WERI-Rb-1 (cell line): Measurements from ENCODE around the gene ADPRM.
A peak's percentile ranks its signal among the peaks of the same experiment; 100 is the strongest.

Experiments used
- DNase-seq: peaks from one replicate; pipeline ENCODE4 v3.0.0-alpha.2; 2020
- H3K27ac ChIP-seq: fragments of 250-450 bp; sonication (Bioruptor Pico); 2 replicates; pipeline ENCODE4 v1.5.1; 2020; ENCODE audit warnings: mild to moderate bottlenecking, moderate library complexity
- H3K27me3 ChIP-seq: fragments of 250-450 bp; sonication (Bioruptor Pico); 2 replicates; pipeline ENCODE4 v1.5.1; 2021; ENCODE audit warnings: mild to moderate bottlenecking, low read depth, moderate library complexity; ENCODE audit not compliant: insufficient read depth, severe bottlenecking
- H3K36me3 ChIP-seq: fragments of 250-450 bp; sonication (Bioruptor Pico); 2 replicates; pipeline ENCODE4 v1.5.1; 2020; ENCODE audit warnings: mild to moderate bottlenecking, moderate library complexity
- H3K4me3 ChIP-seq: 2 replicates; pipeline ENCODE4 v1.5.1; 2011; ENCODE audit warnings: low read depth, mild to moderate bottlenecking, control low read depth, low read length
- H3K9me3 ChIP-seq: fragments of 250-450 bp; sonication (Bioruptor Pico); 2 replicates; pipeline ENCODE4 v1.5.1; 2021; ENCODE audit warnings: mild to moderate bottlenecking, moderate library complexity; ENCODE audit not compliant: severe bottlenecking
- CTCF ChIP-seq: IDR thresholded peaks from 2 replicates; pipeline ENCODE4 v1.5.1; 2011; ENCODE audit warnings: low read depth, mild to moderate bottlenecking, control low read depth, inconsistent platforms, low read length

Gene ADPRM

GRCh38 chr17:10745231-10745630, 47.8 kb downstream of the ADPRM start:
- H3K27ac ChIP-seq = no peak overlapping the region
- no peaks in the 10 kb centered on the region for H3K36me3 ChIP-seq
- no peak overlapping the region for H3K4me3 ChIP-seq
- DNase-seq = no peak
- no peak for TF ChIP-seq CTCF
- H3K27me3 ChIP-seq = no peaks in the 10 kb centered on the region
- no peaks in the 10 kb centered on the region for H3K9me3 ChIP-seq

GRCh38 chr17:10748531-10749181, 51.3 kb downstream of the ADPRM start:
- no peaks in the 10 kb centered on the region for H3K27me3 ChIP-seq
- no peak for DNase-seq

GRCh38 chr17:10750210-10750609, 52.8 kb downstream of the ADPRM start:
- TF ChIP-seq CTCF = no peak
- no peaks in the 10 kb centered on the region for H3K36me3 ChIP-seq
- H3K27ac ChIP-seq = no peak overlapping the region
- no peak for DNase-seq
- H3K4me3 ChIP-seq = no peak overlapping the region
- H3K27me3 ChIP-seq = no peaks in the 10 kb centered on the region
- H3K9me3 ChIP-seq = no peaks in the 10 kb centered on the region

More at GRCh38 chr17:10748531-10749181, 51.3 kb downstream of the ADPRM start:
- H3K36me3 ChIP-seq = no peaks in the 10 kb centered on the region
- no peak for TF ChIP-seq CTCF
- H3K9me3 ChIP-seq = no peaks in the 10 kb centered on the region
- no peak overlapping the region for H3K4me3 ChIP-seq
- no peak overlapping the region for H3K27ac ChIP-seq

GRCh38 chr17:10751563-10751962, 54.2 kb downstream of the ADPRM start:
- Histone ChIP-seq H3K36me3 (no peaks in the 10 kb centered on the region), H3K27me3 (no peaks in the 10 kb centered on the region), H3K9me3 (no peaks in the 10 kb centered on the region), H3K27ac (no peak overlapping the region), H3K4me3 (no peak overlapping the region)
- no peak for DNase-seq
- TF ChIP-seq CTCF = no peak

- DNase-seq = no peak
- Histone ChIP-seq H3K9me3 (no peaks in the 10 kb centered on the region), H3K27ac (no peak overlapping the region), H3K4me3 (no peak overlapping the region), H3K36me3 (no peaks in the 10 kb centered on the region), H3K27me3 (no peaks in the 10 kb centered on the region)
- TF ChIP-seq CTCF = no peak
Measured at GRCh38 chr17:10752696-10753095, 55.3 kb downstream of the ADPRM start.

GRCh38 chr17:10754109-10754508, 56.7 kb downstream of the ADPRM start:
- H3K9me3 ChIP-seq = no peaks in the 10 kb centered on the region
- H3K4me3 ChIP-seq = no peak overlapping the region
- peak; percentile 56 for TF ChIP-seq CTCF
- no peaks in the 10 kb centered on the region for H3K36me3 ChIP-seq
- H3K27me3 ChIP-seq = no peaks in the 10 kb centered on the region
- H3K27ac ChIP-seq = no peak overlapping the region
- peak; percentile 66 for DNase-seq
